Activated CD4-positive, CD25-positive, alpha-beta regulatory T cell (primary cell): ENCODE measurements around the gene SLC7A6OS.
"Not testable (repeated sequence)": the region's sequence is repeated elsewhere in the genome, so short reads cannot be mapped to it uniquely, and the experiment has no call there.

ENCODE experiments used
- DNase-seq, 4 experiments: peaks; one replicate each; lab custom pipeline; 2025; lab: John Stamatoyannopoulos, UW

SLC7A6OS gene

DNA sequence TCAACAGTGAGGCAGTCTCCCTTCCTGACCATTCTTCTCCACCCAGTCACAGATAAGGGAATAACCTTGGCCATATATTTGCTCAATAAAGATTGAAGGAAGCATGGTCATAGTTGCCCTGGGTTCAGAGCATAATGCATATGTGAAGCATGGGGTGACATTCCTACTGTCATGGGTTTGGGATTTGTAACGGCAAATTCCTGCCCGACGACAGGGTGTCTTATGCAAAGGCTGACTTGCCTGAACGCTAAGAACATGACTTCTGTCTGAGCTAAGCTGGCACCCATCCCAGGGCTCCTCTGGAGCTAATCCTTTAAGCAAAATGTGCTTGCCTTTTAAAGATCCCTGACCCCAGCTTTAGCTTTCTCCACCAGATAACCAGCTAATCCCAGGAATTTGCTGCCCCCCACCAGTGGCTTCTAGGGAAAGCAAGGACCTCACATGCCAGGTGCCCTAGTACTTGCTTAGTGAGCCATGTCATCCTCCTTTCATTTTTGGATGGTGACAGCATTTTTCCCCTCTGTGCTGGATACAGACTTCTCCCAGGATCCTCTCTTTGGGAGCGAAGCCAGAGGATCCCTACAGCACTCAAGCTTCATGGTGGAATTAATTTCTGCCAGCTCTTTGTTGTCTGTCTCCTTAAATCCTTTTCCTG is 11.7 kb downstream of the SLC7A6OS start:
- no peak for DNase-seq

DNA sequence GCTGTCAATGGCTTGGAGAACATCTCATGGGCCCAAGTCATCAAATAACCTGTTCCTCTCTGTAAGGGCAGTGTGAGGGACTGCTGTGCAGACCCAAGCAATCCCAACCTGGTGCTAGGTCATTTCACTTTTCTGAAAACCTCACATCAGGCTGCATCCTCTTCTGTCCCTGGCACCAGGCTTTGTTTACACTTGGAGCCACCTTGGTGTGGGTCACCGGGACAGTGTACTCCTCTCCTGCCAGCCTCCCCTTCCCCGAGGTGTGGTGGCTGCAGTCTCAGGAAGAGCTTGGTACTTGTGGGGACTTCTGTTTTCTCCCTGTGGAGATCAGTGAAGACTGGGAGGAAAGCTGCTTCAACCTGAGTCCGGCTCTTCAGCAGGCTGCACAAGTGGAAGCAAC is 12.4 kb downstream of the SLC7A6OS start:
- DNase-seq = no peak

DNA sequence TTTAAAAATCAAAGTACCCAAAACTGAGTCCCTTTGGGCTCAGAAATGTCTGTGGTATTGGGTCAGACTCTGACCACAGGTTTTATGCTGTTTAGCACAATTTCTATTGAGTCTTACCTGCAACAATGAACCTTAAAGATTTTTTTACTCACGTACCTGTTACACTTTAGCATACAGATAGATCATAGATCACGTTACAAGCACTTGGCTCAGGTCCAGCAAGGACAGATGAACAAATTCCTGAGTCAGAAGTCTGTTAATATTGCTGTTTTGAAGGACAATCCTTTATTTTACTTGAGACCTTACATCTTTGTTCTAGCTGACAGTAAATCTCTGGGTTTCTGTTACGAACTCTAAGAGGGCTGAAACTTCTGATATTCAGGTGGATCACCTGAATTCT is 12.8 kb downstream of the SLC7A6OS start:
- DNase-seq = no peak

DNA sequence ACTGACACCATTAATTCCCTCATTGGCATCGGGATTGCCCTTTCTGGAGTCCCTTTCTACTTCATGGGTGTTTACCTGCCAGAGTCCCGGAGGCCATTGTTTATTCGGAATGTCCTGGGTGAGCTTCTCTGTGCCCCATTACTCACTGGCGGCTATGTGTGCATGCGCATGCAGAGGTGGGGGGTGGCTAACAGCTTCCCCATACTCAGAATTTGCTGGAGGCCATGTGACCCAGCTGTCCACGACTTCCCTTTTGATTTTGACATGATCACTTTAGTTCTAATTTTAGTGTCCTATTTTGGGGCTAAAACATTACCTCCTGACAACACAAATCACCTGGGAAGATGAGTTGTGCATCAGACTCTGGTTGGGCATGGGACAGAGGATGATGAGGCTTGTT is 14.1 kb downstream of the SLC7A6OS start:
- DNase-seq = no peak

DNA sequence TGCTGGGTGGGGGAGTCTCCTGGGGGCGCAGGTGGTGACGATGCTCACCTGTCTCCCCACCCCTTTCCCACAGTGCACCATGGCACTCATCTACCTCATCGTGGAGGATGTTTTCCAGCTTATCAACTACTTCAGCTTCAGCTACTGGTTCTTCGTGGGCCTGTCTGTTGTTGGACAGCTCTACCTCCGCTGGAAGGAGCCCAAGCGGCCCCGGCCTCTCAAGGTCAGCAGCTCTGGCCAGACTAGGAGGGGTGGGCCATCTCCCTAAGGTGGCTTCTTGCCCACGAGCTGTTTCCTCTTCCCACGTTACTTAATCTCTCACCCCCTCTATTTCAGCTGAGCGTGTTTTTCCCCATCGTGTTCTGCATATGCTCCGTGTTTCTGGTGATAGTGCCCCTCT is 14.5 kb downstream of the SLC7A6OS start:
- no peak for DNase-seq

DNA sequence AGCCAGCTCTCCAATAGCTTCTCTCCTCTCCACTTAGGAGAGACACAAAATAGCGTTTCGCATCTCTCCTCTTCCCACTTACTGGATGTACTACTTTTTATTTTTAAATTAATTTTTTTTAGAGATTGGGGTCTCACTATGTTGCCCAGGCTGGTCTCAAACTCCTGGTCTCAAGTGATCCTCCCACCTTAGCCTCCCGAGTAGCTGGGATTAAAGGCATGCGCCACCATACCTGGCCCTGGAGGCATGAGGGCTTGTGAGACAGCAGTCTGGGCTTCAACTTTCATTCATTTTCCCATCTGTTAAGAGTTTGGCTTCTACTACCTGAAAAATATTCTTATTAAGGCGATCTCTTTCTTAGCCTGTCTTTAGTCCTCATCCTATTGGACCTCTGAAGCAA is 18.3 kb downstream of the SLC7A6OS start:
- no peak for DNase-seq

DNA sequence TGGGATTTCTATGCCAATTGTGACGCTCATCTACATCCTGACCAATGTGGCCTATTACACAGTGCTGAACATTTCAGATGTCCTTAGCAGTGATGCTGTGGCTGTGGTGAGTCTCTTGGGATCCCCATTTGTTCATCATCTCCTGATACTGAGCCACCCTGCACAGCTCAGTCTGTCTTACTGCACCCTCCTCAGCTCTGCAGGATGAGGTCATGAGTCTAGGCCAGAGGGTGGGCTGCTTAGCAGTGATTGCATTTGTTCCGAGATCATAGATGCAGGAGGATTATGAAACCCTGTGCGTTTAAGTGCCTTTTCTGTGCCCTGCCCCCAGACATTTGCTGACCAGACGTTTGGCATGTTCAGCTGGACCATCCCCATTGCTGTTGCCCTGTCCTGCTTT is 19.5 kb downstream of the SLC7A6OS start:
- DNase-seq = no peak

DNA sequence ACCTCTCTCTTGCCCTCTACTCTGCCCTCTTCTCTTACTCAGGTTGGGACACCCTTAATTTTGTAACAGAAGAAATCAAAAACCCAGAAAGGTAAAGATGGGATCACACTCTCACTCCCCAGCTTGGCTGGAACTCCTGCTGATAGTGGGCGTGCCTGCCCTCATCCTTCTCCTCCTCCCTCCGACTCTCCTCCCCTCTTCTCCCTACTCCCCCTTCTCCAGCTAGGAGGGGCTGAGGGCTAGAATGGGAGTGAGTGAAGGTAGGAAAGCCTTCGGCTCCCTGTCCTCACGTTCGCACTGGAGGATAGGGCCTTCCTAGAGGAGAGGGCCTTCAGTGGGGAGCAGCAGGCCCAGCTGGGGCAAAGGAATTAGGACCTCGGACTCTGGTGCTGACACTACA is 20.3 kb downstream of the SLC7A6OS start:
- no peak for DNase-seq

DNA sequence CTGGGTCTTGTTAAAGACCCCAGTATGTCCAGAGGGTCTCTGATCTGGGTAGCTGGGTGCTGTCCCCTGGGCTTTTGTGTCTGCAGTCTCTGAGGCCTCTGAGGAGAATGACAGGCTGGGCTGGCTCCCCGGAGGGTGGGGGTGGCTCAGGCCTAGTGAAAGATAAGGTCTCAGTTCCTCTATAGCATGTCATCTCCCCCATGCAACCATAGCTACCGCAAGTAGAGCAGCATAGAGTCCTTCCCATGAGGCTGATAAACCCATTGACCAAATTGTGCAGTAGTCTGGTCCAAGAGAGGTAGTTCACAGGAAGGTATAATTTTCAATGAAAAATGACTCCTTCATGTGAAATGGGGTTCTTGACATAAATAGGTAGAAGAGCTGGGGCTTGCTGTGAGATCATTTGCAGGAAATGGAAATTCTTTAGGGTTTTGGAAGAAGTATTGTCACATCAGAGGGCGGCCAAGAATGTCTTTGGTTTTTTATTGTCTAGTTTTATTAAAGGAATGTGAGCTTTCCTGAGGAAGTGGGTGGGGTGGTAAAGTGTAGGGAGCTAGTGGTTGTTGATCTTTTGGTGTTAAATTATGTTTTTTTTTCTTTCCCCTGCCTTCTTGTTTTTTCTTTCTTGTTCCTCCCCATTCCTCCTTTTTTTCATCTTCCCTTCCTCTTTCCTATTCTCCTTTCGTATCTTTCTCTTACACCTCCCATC is 21.0 kb downstream of the SLC7A6OS start:
- peak in 1 of 4 experiments; percentile 24 for DNase-seq

DNA sequence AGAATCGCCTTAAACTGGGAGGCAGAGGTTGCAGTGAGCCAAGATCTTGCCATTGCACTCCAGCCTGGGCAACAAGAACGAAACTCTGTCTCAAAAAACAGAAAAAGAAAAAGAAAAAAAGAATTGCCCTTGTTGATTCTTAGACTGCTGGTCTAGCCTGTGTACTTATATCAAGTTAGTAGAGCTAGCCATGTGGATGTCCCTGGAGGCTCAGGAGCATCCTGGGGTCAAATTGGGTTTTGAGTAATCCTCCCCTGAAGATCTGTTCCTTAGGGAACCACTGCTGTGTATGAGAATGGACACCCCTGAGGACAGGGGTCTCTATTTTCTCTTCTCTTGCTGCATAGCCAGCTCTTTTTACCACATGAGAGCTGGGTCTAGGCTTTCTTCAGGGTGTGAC is 21.5 kb downstream of the SLC7A6OS start:
- DNase-seq = no peak

DNA sequence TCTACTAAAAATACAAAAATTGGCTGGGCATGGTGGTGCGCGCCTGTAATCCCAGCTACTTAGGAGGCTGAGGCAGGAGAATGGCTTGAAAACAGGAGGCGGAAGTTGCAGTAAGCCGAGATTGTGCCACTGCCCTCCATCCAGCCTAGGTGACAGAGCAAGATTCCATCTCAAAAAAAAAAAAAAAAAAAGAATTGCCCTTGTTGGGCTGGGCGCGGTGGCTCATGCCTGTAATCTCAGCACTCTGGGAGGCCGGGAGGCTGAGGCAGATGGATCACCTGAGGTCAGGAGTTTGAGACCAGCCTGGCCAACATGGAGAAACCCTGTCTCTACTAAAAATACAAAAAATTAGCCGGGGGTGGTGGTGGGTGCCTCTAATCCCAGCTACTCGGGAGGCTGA is 21.9 kb downstream of the SLC7A6OS start:
- DNase-seq = not testable (repeated sequence)

DNA sequence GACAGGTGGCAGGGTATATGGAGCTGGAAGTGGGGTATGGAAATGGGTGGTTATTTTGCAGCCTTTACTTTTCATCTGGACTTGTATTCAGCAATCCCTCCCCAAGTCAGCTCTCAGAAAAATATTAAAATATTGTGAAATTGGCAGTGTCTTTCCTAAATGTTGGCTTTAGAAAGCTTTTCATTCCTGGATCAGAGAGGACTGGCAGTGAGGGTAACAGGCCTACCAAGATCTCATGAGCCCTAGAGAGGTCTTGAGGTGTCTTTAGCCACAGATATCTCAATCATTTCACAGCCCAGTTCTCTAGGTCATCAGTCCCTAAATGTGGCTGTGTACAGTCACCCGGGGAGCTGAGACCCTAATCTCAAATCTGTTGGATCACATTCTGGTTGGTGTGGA is 22.5 kb downstream of the SLC7A6OS start:
- no peak for DNase-seq

DNA sequence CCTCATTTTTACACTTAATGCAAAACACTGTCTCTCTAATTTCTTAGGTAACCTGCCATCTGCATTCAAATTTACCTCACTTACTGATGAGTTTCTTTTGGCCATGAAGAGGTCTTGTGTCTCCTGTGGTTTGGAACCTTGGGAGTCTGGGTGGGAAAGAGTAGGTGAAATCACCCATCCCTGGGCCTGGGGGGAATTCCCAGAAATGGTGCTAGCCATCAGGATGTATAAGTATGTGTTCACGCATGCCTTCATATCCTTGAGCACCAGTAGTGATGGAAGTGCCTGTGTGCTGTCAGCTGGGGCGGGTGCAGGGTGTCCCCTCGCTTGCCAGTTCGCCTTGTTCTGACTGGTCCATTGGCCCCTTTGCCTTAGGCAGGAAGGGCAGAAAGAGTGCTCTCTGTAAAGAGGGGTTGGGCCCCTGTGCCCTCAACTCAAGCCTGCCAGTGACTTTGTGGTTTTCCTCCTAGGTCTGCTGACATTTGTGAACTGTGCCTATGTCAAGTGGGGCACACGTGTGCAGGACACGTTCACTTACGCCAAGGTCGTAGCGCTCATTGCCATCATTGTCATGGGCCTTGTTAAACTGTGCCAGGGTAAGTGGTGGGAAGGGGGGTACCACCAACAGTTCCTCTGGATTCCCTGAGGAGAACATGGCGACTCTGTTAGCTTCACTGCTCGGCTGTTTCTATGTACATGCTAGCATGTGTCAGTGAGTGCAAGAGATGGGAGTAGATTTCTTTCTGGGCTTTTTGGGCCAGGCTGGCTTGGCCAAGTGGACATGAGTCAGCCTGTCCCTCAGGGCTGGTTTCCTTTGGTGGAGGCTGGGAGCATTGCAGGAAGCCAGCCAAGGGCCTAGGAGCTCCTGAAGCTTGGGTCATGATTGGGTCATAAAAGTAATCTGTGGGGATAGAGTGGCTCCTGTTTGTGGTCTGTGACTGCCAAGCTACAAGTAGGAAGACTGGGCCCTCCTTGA is 23.2 kb downstream of the SLC7A6OS start:
- peak in 1 of 4 experiments; percentile 26 for DNase-seq

DNA sequence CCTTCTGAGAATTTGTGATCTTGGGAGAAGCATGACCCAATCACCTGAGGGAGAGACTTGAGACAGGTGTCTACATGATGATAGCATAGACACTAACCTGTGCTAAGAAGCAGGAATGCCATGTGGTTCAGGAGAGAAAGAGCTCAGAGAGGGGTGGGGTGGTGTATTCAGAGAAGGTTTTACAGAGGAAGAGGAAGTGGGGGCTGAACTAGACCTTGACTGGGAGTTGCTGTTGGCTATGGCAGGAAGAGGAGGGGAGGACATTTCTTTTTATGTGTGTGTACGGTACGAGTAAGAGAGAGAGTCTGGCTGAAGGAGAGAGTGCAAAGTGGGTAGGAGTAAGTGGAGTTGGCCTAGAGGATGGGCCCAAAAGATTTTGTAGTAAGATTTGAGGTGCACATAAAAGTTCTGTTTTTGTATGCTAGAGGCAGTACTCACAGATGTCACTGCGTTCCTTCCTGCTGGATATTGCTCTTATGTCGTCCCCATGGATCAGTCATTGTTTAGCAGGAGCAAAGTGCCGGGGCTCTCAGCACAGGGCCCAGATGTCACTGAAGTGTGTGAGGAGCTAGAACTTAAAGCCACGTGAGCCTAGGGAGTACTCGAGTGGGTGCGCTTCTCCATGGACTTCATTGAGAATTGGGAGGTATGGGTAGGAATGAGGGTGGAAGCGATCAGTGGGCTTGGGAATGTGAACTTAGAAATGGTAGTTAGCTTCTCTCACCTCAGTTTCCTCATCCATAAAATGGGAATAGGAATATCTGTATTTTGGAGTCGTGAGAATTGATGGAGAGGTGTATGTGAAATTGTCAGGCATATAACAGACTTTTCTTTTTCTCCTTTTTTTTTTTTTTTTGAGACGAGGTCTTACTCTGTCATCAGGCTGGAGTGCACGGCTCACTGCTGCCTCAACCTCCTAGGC is 24.3 kb downstream of the SLC7A6OS start:
- no peak for DNase-seq

DNA sequence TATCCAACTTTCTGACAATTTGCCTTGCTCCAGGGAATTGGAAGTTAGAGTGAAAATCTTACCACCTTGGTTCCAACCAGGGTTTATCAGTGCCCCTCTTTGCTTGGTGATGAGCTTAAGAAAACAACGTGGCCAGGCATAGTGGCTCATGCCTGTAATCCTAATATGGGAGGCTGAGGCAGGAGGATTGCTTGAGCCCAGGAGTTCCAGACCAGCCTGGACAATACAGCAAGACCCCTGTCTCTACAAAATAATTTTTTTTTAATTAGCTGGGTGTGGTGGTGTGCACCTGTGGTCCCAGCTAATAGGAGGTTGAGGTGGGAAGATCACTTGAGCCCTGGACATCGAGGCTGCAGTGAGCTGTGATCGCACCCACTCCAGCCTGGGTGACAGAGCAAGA is 25.1 kb downstream of the SLC7A6OS start:
- DNase-seq = no peak

DNA sequence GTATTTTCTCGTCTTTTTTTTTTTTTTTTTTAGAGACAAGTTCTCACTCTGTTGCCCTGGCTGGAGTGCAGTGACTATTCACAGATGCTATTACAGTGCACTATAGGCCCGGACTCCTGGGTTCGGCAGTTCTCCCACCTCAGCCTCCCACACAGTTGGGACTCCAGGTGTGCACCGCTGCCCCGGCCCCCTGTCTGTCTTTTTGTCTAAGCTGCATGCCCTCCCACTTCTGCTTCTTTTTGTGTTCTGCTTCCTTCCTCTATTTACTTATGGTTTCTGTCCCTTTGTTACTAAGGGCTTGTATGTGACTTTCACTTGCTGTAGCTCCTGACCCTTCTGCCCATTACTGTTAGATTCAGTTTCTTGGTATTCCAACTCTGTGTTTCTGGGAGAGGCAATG is 25.9 kb downstream of the SLC7A6OS start:
- DNase-seq = no peak

DNA sequence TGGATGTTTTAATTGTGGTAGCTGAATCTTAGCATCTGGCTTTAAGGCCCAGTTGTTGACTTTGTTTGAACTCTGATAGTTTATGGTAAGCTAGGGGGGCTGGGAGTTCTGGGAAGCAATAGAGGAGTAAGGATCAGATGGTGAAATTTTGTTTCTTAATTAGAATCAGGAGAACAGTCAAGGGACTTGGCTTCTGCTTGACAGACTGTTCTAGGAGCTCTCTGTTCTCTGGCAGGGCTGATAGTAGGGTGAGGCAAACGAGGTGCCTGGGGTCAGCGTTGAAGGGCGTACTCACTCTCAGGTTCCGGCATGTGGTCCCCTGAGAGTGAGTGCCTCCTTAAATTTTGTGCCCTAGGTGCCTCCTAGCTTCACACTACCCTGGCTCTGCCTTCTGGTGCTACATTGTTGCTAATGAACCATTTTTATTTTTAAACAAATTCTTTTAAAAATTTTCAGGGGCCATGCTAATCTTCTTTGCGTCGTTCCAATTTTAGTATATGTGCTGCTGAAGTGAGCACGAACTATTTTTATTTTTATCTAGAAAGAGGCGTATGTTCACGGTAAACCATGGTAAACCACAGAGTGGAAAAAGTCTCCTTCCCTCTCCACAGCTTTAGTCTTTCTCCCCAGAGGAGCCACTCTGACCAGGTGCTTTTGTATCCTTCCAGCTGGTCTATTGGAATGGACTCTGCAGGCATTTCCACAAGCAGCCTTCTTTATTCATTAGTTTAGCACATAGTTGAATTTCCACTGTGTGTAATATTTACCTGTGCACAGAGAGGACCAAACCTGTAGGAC is 26.7 kb downstream of the SLC7A6OS start:
- DNase-seq = no peak

DNA sequence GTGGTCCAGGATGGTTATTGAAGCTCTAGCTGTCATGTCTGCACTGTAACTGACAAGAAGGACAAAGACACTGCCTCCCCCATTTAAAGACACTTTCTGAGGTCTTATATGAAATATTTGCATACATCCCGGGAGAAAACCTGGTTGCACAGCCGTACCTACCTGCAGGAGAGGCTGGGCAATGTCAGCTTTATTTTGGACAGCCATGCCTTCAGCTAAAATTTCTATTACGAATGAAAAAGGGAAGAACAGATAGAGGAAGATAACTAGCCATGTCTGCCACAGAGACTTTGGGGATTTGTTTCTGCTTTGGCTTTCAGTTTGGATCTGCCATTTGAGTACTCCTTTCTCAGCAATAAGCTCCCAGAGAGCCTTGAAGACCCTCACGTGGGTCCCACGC is 27.4 kb downstream of the SLC7A6OS start:
- no peak for DNase-seq

DNA sequence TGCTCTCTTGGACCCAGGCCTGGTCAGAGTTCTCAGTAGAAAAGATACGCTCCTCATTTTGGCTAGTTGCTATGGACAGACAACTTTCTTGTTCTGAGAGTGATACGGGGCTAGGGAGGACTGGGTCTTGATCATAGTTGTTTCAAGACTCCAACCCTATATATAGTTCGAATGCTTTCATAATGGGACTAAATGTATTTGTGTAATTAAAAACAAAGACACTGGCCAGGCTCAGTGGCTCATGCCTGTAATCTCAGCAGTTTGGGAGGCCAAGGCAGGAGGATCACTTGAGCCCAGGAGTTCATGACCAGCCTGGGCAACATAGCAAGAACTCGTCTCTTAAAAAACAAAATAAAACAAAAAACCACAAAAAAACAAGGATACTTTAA is 28.7 kb downstream of the SLC7A6OS start:
- no peak for DNase-seq

DNA sequence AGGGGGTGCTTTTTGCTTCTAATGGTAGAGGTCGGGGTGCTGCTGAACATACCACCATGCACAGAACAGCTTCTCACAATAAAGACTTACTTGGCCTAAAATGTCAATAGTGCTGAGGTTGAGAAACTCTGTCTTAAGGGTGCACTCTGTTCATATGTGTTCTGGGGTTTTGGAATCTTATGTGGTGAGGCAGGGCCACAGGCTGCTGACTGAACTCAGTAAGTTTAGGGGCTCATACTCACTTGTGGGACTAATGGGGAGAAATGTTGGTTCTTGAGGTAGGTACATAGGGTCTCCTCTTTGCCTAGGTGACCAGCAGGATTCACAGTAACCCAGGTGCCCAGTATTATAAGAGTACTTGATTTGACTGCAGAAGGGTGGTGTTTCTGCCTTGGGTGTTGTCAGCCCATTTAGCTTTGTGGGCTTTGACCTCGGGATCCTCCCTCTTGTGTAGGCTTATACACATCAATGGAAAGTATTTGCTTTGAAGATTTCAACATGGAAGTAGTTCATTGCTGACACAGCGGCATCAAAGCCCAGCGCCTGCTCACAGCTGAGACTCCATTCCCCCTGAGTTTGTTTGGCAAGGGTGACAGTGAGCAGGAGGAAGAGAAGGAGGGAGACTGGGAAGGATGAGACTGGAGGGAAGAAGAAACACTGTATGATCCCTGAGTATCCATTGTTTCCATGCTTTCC is 29.2 kb downstream of the SLC7A6OS start:
- no peak for DNase-seq
